Left ventricle myocardium inferior (tissue), 1 donor: ENCODE data around the gene BABAM1. TPM values are rescaled to one million over a fixed set of nuclear protein-coding genes. Genes with fewer than 3 reads are reported as not detected.

Experiments
- DNase-seq: peaks from one replicate; pipeline ENCODE4 v3.0.0-alpha.2; 2020
- H3K27ac ChIP-seq: fragments of 200-600 bp; replicated peaks from 2 replicates; pipeline ENCODE4 v1.8.0; 2021
- H3K27me3 ChIP-seq: fragments of 200-600 bp; 2 replicates; pipeline ENCODE4 v1.8.0; 2021; ENCODE audit warnings: low read depth
- H3K36me3 ChIP-seq: fragments of 200-600 bp; 2 replicates; pipeline ENCODE4 v1.8.0; 2021
- H3K4me1 ChIP-seq: fragments of 200-600 bp; 2 replicates; pipeline ENCODE4 v1.8.0; 2021
- H3K4me3 ChIP-seq: fragments of 200-600 bp; 2 replicates; pipeline ENCODE4 v1.8.0; 2021; ENCODE audit warnings: mild to moderate bottlenecking, moderate library complexity
- H3K9me3 ChIP-seq: fragments of 200-600 bp; replicated peaks from 2 replicates; pipeline ENCODE4 v1.8.0; 2021
- CTCF ChIP-seq: fragments of 200-600 bp; IDR thresholded peaks from 2 replicates; pipeline ENCODE4 v1.8.0; 2021; ENCODE audit warnings: antibody characterized with exemption, mild to moderate bottlenecking, borderline replicate concordance
- intact Hi-C: fragments of 100-400 bp; cut with micrococcal nuclease; formaldehyde crosslinking; loops from one replicate; pipeline ENCODE4 v1.11.0; 2022
- total RNA-seq: library from RNA; stranded (reverse); fragmentation: NEBNext Ultra II Directional; extraction: Animal tissue kit (Norgen Biotek cat#: 25700); gene quantifications from one replicate; pipeline ENCODE4 v1.2.1, GENCODE V29; 2021
- donor health status: DM: no; HTN: yes; CAD: no; lungs with severe emphysema.

Gene BABAM1
- total RNA-seq, 1 donor from 2014 or later, result 72.7 TPM

- intact Hi-C loops, result no loop called here
- Histone ChIP-seq H3K4me1 (peaks cover 12% of the 10 kb centered on the region), H3K4me3 (no peak overlapping the region), H3K27ac (peak overlapping the region; percentile 23), H3K36me3 (peaks cover 26% of the 10 kb centered on the region), H3K9me3 (no peaks in the 10 kb centered on the region), H3K27me3 (no peaks in the 10 kb centered on the region)
- no peak for DNase-seq
- TF ChIP-seq CTCF, result no peak
These were observed 58.8 kb downstream of the BABAM1 start for GRCh38 chr19:17325881-17326594.

GRCh38 chr19:17326595-17326966 is 59.3 kb downstream of the BABAM1 start:
- no peak for DNase-seq
- H3K9me3 ChIP-seq, result no peaks in the 10 kb centered on the region
- H3K27me3 ChIP-seq, result no peaks in the 10 kb centered on the region
- H3K4me1 ChIP-seq, result peaks cover 12% of the 10 kb centered on the region
- no peak overlapping the region for H3K4me3 ChIP-seq
- TF ChIP-seq CTCF, result no peak
- peaks cover 21% of the 10 kb centered on the region for H3K36me3 ChIP-seq
- intact Hi-C loops, result no loop called here
- H3K27ac ChIP-seq, result no peak overlapping the region

- Histone ChIP-seq H3K27ac (no peak overlapping the region), H3K4me1 (peaks cover 12% of the 10 kb centered on the region), H3K27me3 (no peaks in the 10 kb centered on the region), H3K36me3 (peaks cover 15% of the 10 kb centered on the region), H3K9me3 (no peaks in the 10 kb centered on the region), H3K4me3 (no peak overlapping the region)
- TF ChIP-seq CTCF, result no peak
- intact Hi-C loops, result no loop called here
- DNase-seq, result no peak
These were observed 59.9 kb downstream of the BABAM1 start for GRCh38 chr19:17327068-17327653.

GRCh38 chr19:17327654-17328516 is 60.6 kb downstream of the BABAM1 start:
- no peak overlapping the region for H3K27ac ChIP-seq

More at GRCh38 chr19:17327654-17328516, 60.6 kb downstream of the BABAM1 start:
- no peaks in the 10 kb centered on the region for H3K9me3 ChIP-seq
- peaks cover 14% of the 10 kb centered on the region for H3K36me3 ChIP-seq
- H3K4me3 ChIP-seq, result peak overlapping the region; percentile 27
- intact Hi-C loops, result no loop called here
- DNase-seq, result no peak
- H3K27me3 ChIP-seq, result no peaks in the 10 kb centered on the region
- peaks cover 12% of the 10 kb centered on the region for H3K4me1 ChIP-seq
- TF ChIP-seq CTCF, result no peak

Other genes starting within 250 kb of the BABAM1 start
- 13.7 TPM for gene CPAMD8, start 240.6 kb upstream of the BABAM1 start, total RNA-seq
- gene HAUS8, start 192.0 kb upstream of the BABAM1 start, total RNA-seq, result 3.5 TPM
- 30.7 TPM for gene MYO9B, start 191.7 kb upstream of the BABAM1 start, total RNA-seq
- gene USE1, start 52.1 kb upstream of the BABAM1 start, total RNA-seq, result 27.5 TPM
- 21.2 TPM for gene OCEL1, start 41.2 kb upstream of the BABAM1 start, total RNA-seq
- 60.1 TPM for gene NR2F6, start 21.5 kb upstream of the BABAM1 start, total RNA-seq
- 7.0 TPM for gene USHBP1, start 2.7 kb upstream of the BABAM1 start, total RNA-seq
- 0.11 TPM for gene ANKLE1, start 14.5 kb downstream of the BABAM1 start, total RNA-seq
- gene ABHD8, start 36.0 kb downstream of the BABAM1 start, total RNA-seq, result 11.7 TPM
- 206 TPM for gene MRPL34, start 38.4 kb downstream of the BABAM1 start, total RNA-seq
- gene DDA1, start 42.1 kb downstream of the BABAM1 start, total RNA-seq, result 35.7 TPM
- 6.8 TPM for gene ANO8, start 67.4 kb downstream of the BABAM1 start, total RNA-seq
- gene GTPBP3, start 70.1 kb downstream of the BABAM1 start, total RNA-seq, result 10.8 TPM
- 36.9 TPM for gene PLVAP, start 109.9 kb downstream of the BABAM1 start, total RNA-seq
- not detected for gene CCDC194, start 126.8 kb downstream of the BABAM1 start, total RNA-seq
- 42.2 TPM for gene BST2, start 138.2 kb downstream of the BABAM1 start, total RNA-seq
- 19.6 TPM for gene MVB12A, start 152.6 kb downstream of the BABAM1 start, total RNA-seq
- 0.14 TPM for gene TMEM221, start 181.2 kb downstream of the BABAM1 start, total RNA-seq
- gene NXNL1, start 193.5 kb downstream of the BABAM1 start, total RNA-seq, result 0.33 TPM
- gene SLC27A1, start 203.1 kb downstream of the BABAM1 start, total RNA-seq, result 59.3 TPM
- gene PGLS, start 244.2 kb downstream of the BABAM1 start, total RNA-seq, result 19.9 TPM